ENCODE data around the gene RELCH.

DNA sequence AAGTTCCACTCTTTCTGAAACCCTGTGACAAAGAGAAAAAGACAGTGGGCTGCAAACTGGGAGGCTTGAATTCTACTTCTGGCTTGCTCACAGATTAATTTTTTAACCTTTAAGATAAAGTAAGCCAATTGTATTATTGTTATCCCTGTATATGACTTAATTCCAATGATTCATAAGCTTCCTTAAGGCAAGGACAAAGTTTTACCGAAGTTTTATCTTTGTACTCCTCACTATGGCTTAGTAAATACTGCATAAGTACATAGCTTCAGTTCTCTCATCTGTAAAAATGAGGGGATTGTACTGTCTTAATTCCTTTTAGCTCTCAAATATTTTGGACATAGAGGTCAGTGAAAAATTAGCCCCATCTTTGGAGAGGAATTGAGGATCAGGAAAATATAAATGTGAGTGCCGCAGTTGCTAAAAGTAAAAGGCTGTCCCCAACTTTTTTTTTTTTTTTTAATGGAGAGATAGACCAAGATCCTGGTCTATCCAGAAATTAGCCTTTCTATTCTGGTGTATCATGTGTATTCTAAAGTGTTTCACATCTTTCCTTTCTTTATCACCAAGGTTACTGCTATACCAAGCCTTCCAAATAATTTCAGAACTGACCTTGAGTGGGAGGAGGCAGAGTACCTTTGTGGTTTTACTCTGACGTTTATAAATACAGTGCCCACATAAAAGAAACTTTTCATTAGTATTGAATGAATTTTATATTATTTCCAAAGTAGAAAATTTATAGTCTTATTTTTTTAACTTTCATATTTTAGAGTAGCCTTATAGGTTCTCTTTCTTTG is 13.3 kb downstream of the RELCH start:
- TF ChIP-seq, protein P1, sequence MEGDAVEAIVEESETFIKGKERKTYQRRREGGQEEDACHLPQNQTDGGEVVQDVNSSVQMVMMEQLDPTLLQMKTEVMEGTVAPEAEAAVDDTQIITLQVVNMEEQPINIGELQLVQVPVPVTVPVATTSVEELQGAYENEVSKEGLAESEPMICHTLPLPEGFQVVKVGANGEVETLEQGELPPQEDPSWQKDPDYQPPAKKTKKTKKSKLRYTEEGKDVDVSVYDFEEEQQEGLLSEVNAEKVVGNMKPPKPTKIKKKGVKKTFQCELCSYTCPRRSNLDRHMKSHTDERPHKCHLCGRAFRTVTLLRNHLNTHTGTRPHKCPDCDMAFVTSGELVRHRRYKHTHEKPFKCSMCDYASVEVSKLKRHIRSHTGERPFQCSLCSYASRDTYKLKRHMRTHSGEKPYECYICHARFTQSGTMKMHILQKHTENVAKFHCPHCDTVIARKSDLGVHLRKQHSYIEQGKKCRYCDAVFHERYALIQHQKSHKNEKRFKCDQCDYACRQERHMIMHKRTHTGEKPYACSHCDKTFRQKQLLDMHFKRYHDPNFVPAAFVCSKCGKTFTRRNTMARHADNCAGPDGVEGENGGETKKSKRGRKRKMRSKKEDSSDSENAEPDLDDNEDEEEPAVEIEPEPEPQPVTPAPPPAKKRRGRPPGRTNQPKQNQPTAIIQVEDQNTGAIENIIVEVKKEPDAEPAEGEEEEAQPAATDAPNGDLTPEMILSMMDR (IDR thresholded peaks at IDR 0.05), result no peak
- no peak for TF ChIP-seq POLR2A (IDR thresholded peaks at IDR 0.05)

Data from uterus (tissue), 2 donors.